Right atrium auricular region (tissue), 2 donors: ENCODE results near the gene MYO1D. TPM values are rescaled to one million over a fixed set of nuclear protein-coding genes. Genes with fewer than 3 reads are reported as not detected.
A peak's percentile ranks its signal among the peaks of the same experiment; 100 is the strongest.

Experiments used
- DNase-seq: peaks from one replicate; pipeline ENCODE4 v3.0.0-alpha.2; 2019; ENCODE audit warnings: low spot score
- H3K27ac ChIP-seq, 2 donors: fragments of 200-600 bp; sonication (generic); 1 replicate in 1 of 2; 2 replicates in 1 of 2; pipeline ENCODE4 v1.5.1; 2016 to 2019
- H3K27me3 ChIP-seq, 2 donors: fragments of 200-600 bp; sonication (generic); one replicate each; pipeline versions ENCODE4 v1.5.1 to v1.6.0; 2017 to 2019
- H3K36me3 ChIP-seq: fragments of 200-600 bp; sonication (generic); one replicate; pipeline ENCODE4 v1.5.1; 2016
- H3K4me1 ChIP-seq, 2 donors: fragments of 200-600 bp; sonication (generic); one replicate each; pipeline versions ENCODE4 v1.5.1 to v1.6.0; 2017 to 2019
- H3K4me3 ChIP-seq, 2 donors: fragments of 200-600 bp; sonication (generic); 1 replicate in 1 of 2; 2 replicates in 1 of 2; pipeline ENCODE4 v1.5.1; 2017 to 2019; ENCODE audit warnings: mild to moderate bottlenecking in 1 of 2, moderate library complexity in 1 of 2
- H3K9me3 ChIP-seq, 2 donors: fragments of 200-600 bp; sonication (generic); one replicate each; pipeline ENCODE4 v1.5.1; 2019
- CTCF ChIP-seq, 2 donors: fragments of 200-600 bp; sonication (generic); IDR thresholded peaks; one replicate each; pipeline ENCODE4 v1.5.1; 2019; ENCODE audit warnings: antibody characterized with exemption in 2 of 2
- total RNA-seq, 2 donors: library from RNA; depleted of rRNA; stranded (reverse); fragments of >200 nt; gene quantifications; one replicate each; pipeline ENCODE4 v1.1.0, GENCODE V29; 2016

MYO1D gene
- total RNA-seq, 2 donors from 2014 or later = 21.9 to 25.1 TPM

- no peaks in the 10 kb centered on the region for H3K27me3 ChIP-seq
- H3K36me3 ChIP-seq = no peaks in the 10 kb centered on the region
- DNase-seq = peak; percentile 61
- H3K27ac ChIP-seq = peak overlapping the region in 1 of 2 donors; percentile 35
- no peaks in the 10 kb centered on the region for H3K9me3 ChIP-seq
- H3K4me3 ChIP-seq = no peak overlapping the region
- H3K4me1 ChIP-seq = no peaks in the 10 kb centered on the region
- no peak for TF ChIP-seq CTCF (IDR thresholded peaks at IDR 0.05)
Measured at GRCh38 chr17:32631341-32632096, 245.4 kb downstream of the MYO1D start.

GRCh38 chr17:32629563-32630190, 247.2 kb downstream of the MYO1D start:
- H3K4me3 ChIP-seq = no peak overlapping the region
- no peak for DNase-seq
- TF ChIP-seq CTCF (IDR thresholded peaks at IDR 0.05) = no peak
- no peaks in the 10 kb centered on the region for H3K36me3 ChIP-seq
- H3K4me1 ChIP-seq = no peaks in the 10 kb centered on the region
- H3K27me3 ChIP-seq = no peaks in the 10 kb centered on the region
- H3K9me3 ChIP-seq = no peaks in the 10 kb centered on the region
- no peak overlapping the region for H3K27ac ChIP-seq

- TF ChIP-seq CTCF (IDR thresholded peaks at IDR 0.05) = no peak
- Histone ChIP-seq H3K27ac (no peak overlapping the region), H3K4me3 (no peak overlapping the region), H3K27me3 (no peaks in the 10 kb centered on the region), H3K9me3 (no peaks in the 10 kb centered on the region), H3K36me3 (no peaks in the 10 kb centered on the region), H3K4me1 (no peaks in the 10 kb centered on the region)
- no peak for DNase-seq
Measured at GRCh38 chr17:32628271-32629044, 248.5 kb downstream of the MYO1D start.

- Histone ChIP-seq H3K4me1 (no peaks in the 10 kb centered on the region), H3K27ac (no peak overlapping the region), H3K9me3 (no peaks in the 10 kb centered on the region), H3K4me3 (no peak overlapping the region), H3K36me3 (no peaks in the 10 kb centered on the region), H3K27me3 (no peaks in the 10 kb centered on the region)
- DNase-seq = no peak
- TF ChIP-seq CTCF (IDR thresholded peaks at IDR 0.05) = no peak
Measured at GRCh38 chr17:32627239-32627996, 249.5 kb downstream of the MYO1D start.

- Histone ChIP-seq H3K27ac (no peak overlapping the region), H3K4me3 (no peak overlapping the region), H3K36me3 (no peaks in the 10 kb centered on the region), H3K4me1 (no peaks in the 10 kb centered on the region), H3K9me3 (no peaks in the 10 kb centered on the region), H3K27me3 (no peaks in the 10 kb centered on the region)
- no peak for TF ChIP-seq CTCF (IDR thresholded peaks at IDR 0.05)
- DNase-seq = no peak
Measured at GRCh38 chr17:32626379-32626791, 250.5 kb downstream of the MYO1D start.
